Neural cell (in vitro differentiated cells): ENCODE results near the gene GNA12. TPM values are rescaled to one million over a fixed set of nuclear protein-coding genes. Genes with fewer than 3 reads are reported as not detected.

Source experiments
- H2AFZ ChIP-seq: fragments of 200-600, 300-800 bp; sonication (generic), shearing (Covaris generic); 2 replicates; pipeline ENCODE4 v1.6.0; 2014; ENCODE audit warnings: low read depth, mild to moderate bottlenecking, antibody characterized with exemption, low read length, moderate library complexity
- H3F3A ChIP-seq: fragments of 200-600 bp; shearing (Covaris generic); 2 replicates; pipeline ENCODE4 v1.6.1; 2016; ENCODE audit warnings: mild to moderate bottlenecking, moderate library complexity, mixed read lengths, antibody characterized with exemption, low read length; ENCODE audit not compliant: insufficient read depth, poor library complexity, severe bottlenecking
- H3K27ac ChIP-seq: fragments of 200-600, 300-800 bp; sonication (generic), shearing (Covaris generic); 2 replicates; pipeline ENCODE4 v1.5.1; 2014; ENCODE audit warnings: mild to moderate bottlenecking, low read length, moderate library complexity
- H3K27me3 ChIP-seq: fragments of 300-800, 200-600 bp; sonication (generic), shearing (Covaris generic); 2 replicates; pipeline ENCODE4 v1.6.0; 2014; ENCODE audit warnings: mild to moderate bottlenecking, low read depth, low read length, moderate library complexity; ENCODE audit not compliant: insufficient read depth
- H3K36me3 ChIP-seq: fragments of 300-800, 200-600 bp; sonication (generic), shearing (Covaris generic); 2 replicates; pipeline ENCODE4 v1.5.1; 2014; ENCODE audit warnings: mild to moderate bottlenecking, antibody characterized with exemption, low read length, moderate library complexity; ENCODE audit not compliant: insufficient read depth
- H3K4me2 ChIP-seq: fragments of 300-800, 200-600 bp; sonication (generic), shearing (Covaris generic); 2 replicates; pipeline ENCODE4 v1.6.0; 2014; ENCODE audit warnings: mild to moderate bottlenecking, low read length
- H3K4me3 ChIP-seq: fragments of 300-800, 200-600 bp; sonication (generic), shearing (Covaris generic); 2 replicates; pipeline ENCODE4 v1.5.1; 2014; ENCODE audit warnings: mild to moderate bottlenecking, low read length, moderate library complexity
- H3K79me2 ChIP-seq: fragments of 200-600 bp; shearing (Covaris generic); replicated peaks from 2 replicates; pipeline ENCODE4 v1.6.0; 2014; ENCODE audit warnings: mild to moderate bottlenecking, low read length, moderate library complexity; ENCODE audit not compliant: insufficient read depth
- H3K9ac ChIP-seq: fragments of 300-800, 200-600 bp; sonication (generic), shearing (Covaris generic); 2 replicates; pipeline ENCODE4 v1.6.1; 2016; ENCODE audit warnings: mild to moderate bottlenecking, low read length, mixed read lengths
- H3K9me2 ChIP-seq: fragments of 200-600 bp; shearing (Covaris generic); 2 replicates; pipeline ENCODE4 v1.6.1; 2016; ENCODE audit warnings: mild to moderate bottlenecking, low read length, mixed read lengths; ENCODE audit not compliant: insufficient read depth
- H3K9me3 ChIP-seq: fragments of 200-600, 300-800 bp; sonication (generic), shearing (Covaris generic); 2 replicates; pipeline ENCODE4 v1.6.1; 2016; ENCODE audit warnings: mild to moderate bottlenecking, mixed run types, low read length, moderate library complexity, mixed read lengths
- H4K20me1 ChIP-seq: fragments of 200-600 bp; shearing (Covaris generic); 2 replicates; pipeline ENCODE4 v1.6.1; 2016; ENCODE audit warnings: mild to moderate bottlenecking, mixed run types; ENCODE audit not compliant: insufficient read depth
- CTCF ChIP-seq: fragments of 450-650 bp; IDR thresholded peaks from 2 replicates; pipeline ENCODE4 v1.5.1; 2014; ENCODE audit warnings: antibody characterized with exemption, mild to moderate bottlenecking, moderate library complexity; ENCODE audit not compliant: poor library complexity, severe bottlenecking
- EP300 ChIP-seq: fragments of 450-650 bp; conservative IDR thresholded peaks from 2 replicates; pipeline ENCODE4 v1.6.1; 2014; ENCODE audit warnings: antibody characterized with exemption, mild to moderate bottlenecking, moderate library complexity; ENCODE audit not compliant: poor library complexity, severe bottlenecking
- EZH2 ChIP-seq: fragments of 200-600, 300-800 bp; shearing (Covaris generic), sonication (generic); IDR thresholded peaks from 2 replicates; pipeline ENCODE4 v1.6.1; 2014; ENCODE audit warnings: antibody characterized with exemption, low read length, borderline replicate concordance, mild to moderate bottlenecking; ENCODE audit not compliant: insufficient read depth, poor library complexity, severe bottlenecking
- MXI1 ChIP-seq: fragments of 450-650 bp; conservative IDR thresholded peaks from 2 replicates; pipeline ENCODE4 v1.6.1; 2014; ENCODE audit warnings: antibody characterized with exemption, mild to moderate bottlenecking; ENCODE audit not compliant: poor library complexity, severe bottlenecking
- POLR2AphosphoS5 ChIP-seq: IDR thresholded peaks from 2 replicates; pipeline ENCODE4 v1.6.1; 2012
- RAD21 ChIP-seq: fragments of 450-650 bp; conservative IDR thresholded peaks from 2 replicates; pipeline ENCODE4 v1.6.1; 2014; ENCODE audit warnings: antibody characterized with exemption, mild to moderate bottlenecking, moderate library complexity
- REST ChIP-seq: IDR thresholded peaks from 2 replicates; pipeline ENCODE4 v1.6.1; 2012; ENCODE audit warnings: borderline replicate concordance
- SMC3 ChIP-seq: fragments of 450-650 bp; conservative IDR thresholded peaks from 2 replicates; pipeline ENCODE4 v1.6.1; 2014; ENCODE audit warnings: antibody characterized with exemption, mild to moderate bottlenecking, moderate library complexity; ENCODE audit not compliant: poor library complexity
- TAF1 ChIP-seq: IDR thresholded peaks from 2 replicates; pipeline ENCODE4 v1.6.1; 2012; ENCODE audit warnings: low read depth
- polyA plus RNA-seq: library from polyadenylated mRNA; depleted of rRNA; stranded (reverse); fragments of >200 nt; gene quantifications from 2 replicates; pipeline ENCODE4 v1.2.3, GENCODE V29; 2014

GNA12 gene
- polyA plus RNA-seq, 1 donor from 2014 or later: 15.5 TPM

GRCh38 chr7:2715341-2716231 is 128.5 kb downstream of the GNA12 start:
- H3K27me3 ChIP-seq: no peaks in the 10 kb centered on the region
- no peaks in the 10 kb centered on the region for H3K9me3 ChIP-seq
- no peaks in the 10 kb centered on the region for H4K20me1 ChIP-seq
- no peaks in the 10 kb centered on the region for H3F3A ChIP-seq
- H3K9me2 ChIP-seq: no peaks in the 10 kb centered on the region
- H3K4me2 ChIP-seq: no peak overlapping the region
- H3K27ac ChIP-seq: no peak overlapping the region
- no peak overlapping the region for H3K9ac ChIP-seq
- no peak overlapping the region for H2AFZ ChIP-seq
- no peaks in the 10 kb centered on the region for H3K36me3 ChIP-seq
- TF ChIP-seq CTCF (no peak), MXI1 (no peak), POLR2AphosphoS5 (no peak), EP300 (no peak), RAD21 (no peak), SMC3 (no peak), REST (no peak)
- H3K79me2 ChIP-seq: no peaks in the 10 kb centered on the region
- H3K4me3 ChIP-seq: no peak overlapping the region

- Histone ChIP-seq H3F3A (no peaks in the 10 kb centered on the region), H3K27ac (no peak overlapping the region)
Measured at GRCh38 chr7:2714636-2715035, 129.5 kb downstream of the GNA12 start.

More at GRCh38 chr7:2714636-2715035, 129.5 kb downstream of the GNA12 start:
- Histone ChIP-seq H3K4me3 (no peak overlapping the region), H3K9ac (no peak overlapping the region), H3K27me3 (no peaks in the 10 kb centered on the region), H3K79me2 (no peaks in the 10 kb centered on the region), H2AFZ (no peak overlapping the region), H4K20me1 (no peaks in the 10 kb centered on the region), H3K9me2 (no peaks in the 10 kb centered on the region), H3K9me3 (no peaks in the 10 kb centered on the region), H3K36me3 (no peaks in the 10 kb centered on the region), H3K4me2 (no peak overlapping the region)
- no peak for TF ChIP-seq CTCF
- no peak for TF ChIP-seq REST
- no peak for TF ChIP-seq EP300
- no peak for TF ChIP-seq TAF1
- TF ChIP-seq MXI1: no peak
- TF ChIP-seq SMC3: no peak
- no peak for TF ChIP-seq RAD21
- no peak for TF ChIP-seq EZH2
- TF ChIP-seq POLR2AphosphoS5: no peak
